DLD1 (cell line): ENCODE measurements around the gene TDP1.
"Not testable (repeated sequence)": the region's sequence is repeated elsewhere in the genome, so short reads cannot be mapped to it uniquely, and the experiment has no call there.

Experiments
- in situ Hi-C: cut with HindIII; loops from 2 replicates; pipeline ENCODE4 v1.10.0; 2017; ENCODE audit warnings: low sequenced_read_pairs

TDP1 gene

DNA sequence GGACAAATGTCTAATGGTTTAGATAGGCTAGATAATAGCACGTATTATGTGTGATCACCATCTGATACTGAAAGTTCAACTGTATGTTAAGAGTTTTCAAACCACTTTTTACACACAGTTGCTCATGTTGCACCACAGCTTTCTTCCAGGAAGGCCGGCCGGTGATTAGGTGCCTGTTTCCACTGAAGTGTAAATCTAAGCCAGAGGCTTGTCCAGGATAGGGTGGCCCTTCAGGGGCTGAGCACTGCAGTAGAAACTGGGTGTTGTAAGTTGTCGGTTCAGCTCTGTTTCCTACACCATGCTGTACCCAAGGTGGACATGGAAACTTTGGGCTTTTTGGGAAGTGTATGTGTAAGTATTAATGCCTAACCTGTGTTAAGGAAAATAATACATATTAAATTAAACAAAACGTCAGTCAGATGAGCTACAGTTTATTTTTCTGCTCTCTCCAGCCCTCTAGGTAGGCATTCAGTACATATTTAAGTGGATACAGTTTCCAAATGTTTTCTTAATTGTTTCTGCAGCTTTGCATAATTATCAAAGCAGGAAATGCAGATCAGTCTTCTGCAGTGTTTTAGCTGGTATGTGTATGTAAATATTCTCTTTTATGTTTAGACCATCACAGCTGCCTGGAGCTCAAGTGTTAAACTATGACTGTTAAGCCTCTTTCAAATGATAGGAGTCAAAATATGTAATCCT, 30.9 kb downstream of the TDP1 start:
- in situ Hi-C loops: no loop called here

GRCh38 chr14:89987161-89987475, 31.4 kb downstream of the TDP1 start:
- in situ Hi-C loops: no loop called here

DNA sequence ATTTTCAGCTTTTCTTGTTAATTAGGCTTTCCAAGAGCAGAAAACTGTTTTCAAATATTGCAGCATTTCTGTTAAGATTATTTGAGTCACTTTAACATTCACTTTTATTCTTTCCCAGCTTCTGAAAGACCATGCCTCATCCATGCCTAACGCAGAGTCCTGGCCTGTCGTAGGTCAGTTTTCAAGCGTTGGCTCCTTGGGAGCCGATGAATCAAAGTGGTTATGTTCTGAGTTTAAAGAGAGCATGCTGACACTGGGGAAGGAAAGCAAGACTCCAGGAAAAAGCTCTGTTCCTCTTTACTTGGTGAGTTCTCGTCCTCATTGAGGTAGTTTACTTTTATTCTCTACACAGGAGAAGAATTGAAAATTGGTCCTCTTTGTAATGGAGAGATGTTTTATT, 33.1 kb downstream of the TDP1 start:
- in situ Hi-C loops: no loop called here

DNA sequence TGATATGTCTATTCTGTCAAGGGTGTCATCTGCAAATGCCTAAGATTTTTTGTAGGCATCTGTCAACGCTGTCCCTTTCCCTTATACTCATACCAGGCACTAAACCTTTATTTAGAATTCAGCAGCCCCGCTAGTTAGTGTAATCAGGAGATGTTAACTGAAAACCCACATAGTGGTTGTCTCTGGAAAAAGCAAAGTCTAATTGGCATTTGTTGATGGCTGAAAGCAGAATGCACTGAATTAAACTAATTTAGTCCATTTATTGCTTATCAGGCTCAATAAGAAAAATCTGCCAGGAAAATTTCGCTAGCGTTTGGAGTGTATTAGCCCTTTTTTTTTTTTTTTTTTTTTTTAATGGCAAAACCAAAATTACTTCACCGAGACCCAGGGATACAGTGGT, 34.5 kb downstream of the TDP1 start:
- in situ Hi-C loops: no loop called here

- in situ Hi-C loops: no loop called here
These were observed 35.0 kb downstream of the TDP1 start for GRCh38 chr14:89990623-89991275.

GRCh38 chr14:89992273-89992672, 36.5 kb downstream of the TDP1 start:
- in situ Hi-C loops: no loop called here

DNA sequence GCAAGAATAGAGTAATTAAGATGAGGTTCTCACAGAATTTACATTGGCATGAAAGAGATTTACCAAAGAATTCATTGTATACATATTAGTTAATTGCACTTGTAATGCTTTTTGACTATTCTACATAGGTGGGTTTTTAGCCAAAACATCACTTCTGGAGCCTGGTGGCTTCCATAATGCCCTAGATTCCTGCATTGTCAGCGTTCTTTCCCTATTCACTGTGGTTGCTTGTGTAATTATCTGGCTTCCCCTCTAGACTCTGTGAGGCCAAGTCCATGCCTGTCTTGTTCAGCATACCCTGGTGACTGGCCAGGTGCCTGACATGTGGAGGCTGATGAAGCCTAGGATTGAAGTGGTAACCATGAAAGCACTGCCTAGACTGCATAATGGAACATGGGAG, 41.2 kb downstream of the TDP1 start:
- in situ Hi-C loops: no loop called here

- in situ Hi-C loops: no loop called here
These were observed 45.2 kb downstream of the TDP1 start for GRCh38 chr14:90000935-90001334.

- in situ Hi-C loops: no loop called here
These were observed 48.0 kb downstream of the TDP1 start for GRCh38 chr14:90003526-90004307.

DNA sequence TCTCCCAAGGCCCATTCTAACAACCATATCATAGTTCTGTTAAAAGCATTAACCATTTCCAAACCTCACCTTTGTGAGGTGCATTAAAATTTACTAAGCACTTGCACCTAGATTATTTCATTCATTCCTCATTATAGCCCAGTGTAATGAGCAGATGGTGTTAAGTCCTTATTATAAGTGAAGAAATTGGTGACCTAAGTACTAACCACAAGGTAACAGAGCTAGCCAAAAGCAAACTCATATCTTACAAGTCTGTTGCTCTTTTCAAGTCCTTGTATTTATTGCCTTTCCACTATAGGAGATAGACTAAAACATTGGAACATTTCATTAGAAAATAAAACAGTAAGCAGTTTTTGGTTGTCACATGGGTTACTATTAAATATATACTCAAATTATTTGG, 49.7 kb downstream of the TDP1 start:
- in situ Hi-C loops: no loop called here

GRCh38 chr14:90005939-90006530, 50.3 kb downstream of the TDP1 start:
- in situ Hi-C loops: no loop called here

DNA sequence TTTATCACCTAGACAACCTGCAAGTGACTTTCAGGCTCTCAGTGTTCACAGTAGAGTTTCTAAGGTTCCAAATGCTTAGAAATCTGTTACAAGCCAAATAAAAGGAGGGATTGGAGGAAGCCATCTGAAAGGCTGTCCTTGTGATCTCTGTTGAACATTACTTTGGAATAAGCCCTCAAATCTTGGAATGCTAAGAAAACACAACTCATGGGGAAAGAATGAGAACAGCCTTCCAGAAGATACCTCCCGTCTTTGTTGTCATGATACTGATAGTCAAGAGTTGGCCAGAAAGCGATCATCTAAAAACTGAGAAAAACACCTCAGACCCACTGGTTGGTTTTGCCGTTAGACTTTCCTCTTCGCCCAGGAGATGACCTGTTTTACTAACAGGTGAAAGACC, 61.6 kb downstream of the TDP1 start:
- in situ Hi-C loops: no loop called here

- in situ Hi-C loops: no loop called here
These were observed 64.2 kb downstream of the TDP1 start for GRCh38 chr14:90019824-90020523.

- in situ Hi-C loops: no loop called here
These were observed 67.6 kb downstream of the TDP1 start for GRCh38 chr14:90023176-90023896.

- in situ Hi-C loops: no loop called here
These were observed 69.2 kb downstream of the TDP1 start for GRCh38 chr14:90024910-90025309.

DNA sequence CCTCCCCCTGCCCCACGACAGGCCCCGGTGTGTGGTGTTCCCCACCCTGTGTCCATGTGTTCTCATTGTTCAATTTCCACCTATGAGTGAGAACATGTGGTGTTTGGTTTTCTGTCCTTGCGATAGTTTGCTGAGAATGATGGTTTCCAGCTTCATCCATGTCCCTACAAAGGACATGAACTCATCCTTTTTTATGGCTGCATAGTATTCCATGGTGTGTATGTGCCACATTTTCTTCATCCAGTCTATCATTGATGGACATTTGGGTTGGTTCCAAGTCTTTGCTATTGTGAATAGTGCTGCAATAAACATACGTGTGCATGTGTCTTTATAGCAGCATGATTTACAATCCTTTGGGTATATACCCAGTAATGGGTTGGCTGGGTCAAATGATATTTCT, 70.9 kb downstream of the TDP1 start:
- in situ Hi-C loops: not testable (repeated sequence)

- in situ Hi-C loops: no loop called here
These were observed 72.1 kb downstream of the TDP1 start for GRCh38 chr14:90027842-90028241.

GRCh38 chr14:90034156-90034555, 78.4 kb downstream of the TDP1 start:
- in situ Hi-C loops: no loop called here

DNA sequence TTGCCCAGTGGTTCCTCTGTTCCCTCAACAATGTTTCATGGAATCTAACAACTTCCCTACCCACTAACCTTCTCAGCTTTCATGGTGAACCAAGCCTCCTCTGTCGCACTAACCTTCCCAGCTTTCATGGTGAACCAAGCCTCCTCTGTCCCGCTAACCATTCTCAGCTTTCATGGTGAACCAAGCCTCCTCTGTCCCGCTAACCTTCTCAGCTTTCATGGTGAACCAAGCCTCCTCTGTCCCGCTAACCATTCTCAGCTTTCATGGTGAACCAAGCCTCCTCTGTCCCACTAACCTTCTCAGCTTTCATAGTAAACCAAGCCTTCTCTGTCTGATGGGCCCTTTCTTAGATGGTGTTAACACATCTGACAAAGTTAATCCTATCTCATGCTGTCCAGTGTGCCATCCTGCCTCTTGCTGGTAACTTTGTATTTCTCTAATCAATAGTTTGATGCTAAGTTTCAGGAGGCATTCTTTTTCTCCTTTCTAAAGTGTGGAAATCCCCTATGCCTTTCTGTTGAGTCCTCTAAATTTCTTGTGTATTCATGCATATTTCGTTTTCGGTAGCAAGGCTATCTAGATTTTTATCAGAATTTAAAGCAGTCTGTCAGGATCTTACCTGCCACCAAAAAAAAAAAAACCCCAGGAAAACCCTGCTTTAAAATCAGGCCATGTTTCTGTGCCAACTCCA, 79.3 kb downstream of the TDP1 start:
- in situ Hi-C loops: no loop called here
